Stimulated activated effector memory CD8-positive, alpha-beta T cell treated with anti-CD3 and anti-CD28 coated beads, Interleukin-12 subunit alpha, Interleukin-12 subunit beta, amount 100 ng/mL, for 72 hours (primary cell): Measurements from ENCODE around the gene TSG101.

ENCODE experiments used
- ATAC-seq: fragments of 150-1000 bp; cut with Tn5 transposase; 2 replicates; pipeline ENCODE4 v1.10.0; 2021
- DNase-seq, 2 donors: peaks; one replicate each; pipeline ENCODE4 v3.0.0; 2021 to 2022; ENCODE audit warnings: low spot score in 2 of 2
- H3K27ac Mint-ChIP-seq: one replicate; pipeline ENCODE4 v1.8.0; 2022; ENCODE audit warnings: mild to moderate bottlenecking, mixed read lengths
- H3K36me3 Mint-ChIP-seq: one replicate; pipeline ENCODE4 v1.8.0; 2022; ENCODE audit warnings: mild to moderate bottlenecking, mixed read lengths
- H3K4me1 Mint-ChIP-seq: one replicate; pipeline ENCODE4 v1.8.0; 2022; ENCODE audit warnings: mixed read lengths
- H3K4me3 Mint-ChIP-seq: one replicate; pipeline ENCODE4 v1.8.0; 2022; ENCODE audit warnings: mild to moderate bottlenecking, mixed read lengths
- H3K9me3 Mint-ChIP-seq: one replicate; pipeline ENCODE4 v1.8.0; 2022; ENCODE audit warnings: mixed read lengths

The TSG101 gene

GRCh38 chr11:18526521-18527296 lies at the start of gene TSG101:
TSS of gene TSG101 (minus strand) at chr11:18526942. CDS start at chr11:18526816, 126 bp downstream.
- Mint-ChIP-seq H3K4me1 (peaks cover 31% of the 10 kb centered on the region), H3K36me3 (peaks cover 69% of the 10 kb centered on the region), H3K27ac (peak within 1 kb of the TSS; percentile 100), H3K9me3 (no peaks in the 10 kb centered on the region), H3K4me3 (peak within 1 kb of the TSS; percentile 99)
- peak; percentile 91 to 99 for DNase-seq
- peak; percentile 95 for ATAC-seq

GRCh38 chr11:18575361-18575760 lies 48.6 kb upstream of the TSG101 start:
- Mint-ChIP-seq H3K4me1 (peaks cover 25% of the 10 kb centered on the region), H3K36me3 (peaks cover 83% of the 10 kb centered on the region), H3K4me3 (no peak overlapping the region), H3K9me3 (no peaks in the 10 kb centered on the region), H3K27ac (peak overlapping the region; percentile 50)
- DNase-seq = no peak
- no peak for ATAC-seq

GRCh38 chr11:18567081-18567480 lies 40.3 kb upstream of the TSG101 start:
- DNase-seq (no peak), ATAC-seq (no peak)
- H3K27ac Mint-ChIP-seq = peak overlapping the region; percentile 60
- H3K36me3 Mint-ChIP-seq = peaks cover 82% of the 10 kb centered on the region
- no peaks in the 10 kb centered on the region for H3K9me3 Mint-ChIP-seq
- no peak overlapping the region for H3K4me3 Mint-ChIP-seq
- H3K4me1 Mint-ChIP-seq = peaks cover 6% of the 10 kb centered on the region

GRCh38 chr11:18566406-18566805 lies 39.7 kb upstream of the TSG101 start:
- no peak for DNase-seq

GRCh38 chr11:18564149-18564548 lies 37.4 kb upstream of the TSG101 start:
- no peaks in the 10 kb centered on the region for H3K9me3 Mint-ChIP-seq
- H3K36me3 Mint-ChIP-seq = peaks cover 82% of the 10 kb centered on the region
- no peak for DNase-seq
- H3K27ac Mint-ChIP-seq = no peak overlapping the region
- H3K4me1 Mint-ChIP-seq = no peaks in the 10 kb centered on the region
- ATAC-seq = no peak
- H3K4me3 Mint-ChIP-seq = no peak overlapping the region

More at GRCh38 chr11:18566406-18566805, 39.7 kb upstream of the TSG101 start:
- no peaks in the 10 kb centered on the region for H3K9me3 Mint-ChIP-seq
- ATAC-seq = no peak
- H3K4me1 Mint-ChIP-seq = peaks cover 3% of the 10 kb centered on the region
- peaks cover 82% of the 10 kb centered on the region for H3K36me3 Mint-ChIP-seq
- H3K4me3 Mint-ChIP-seq = no peak overlapping the region
- no peak overlapping the region for H3K27ac Mint-ChIP-seq

GRCh38 chr11:18563090-18563730 lies 36.5 kb upstream of the TSG101 start:
- H3K9me3 Mint-ChIP-seq = no peaks in the 10 kb centered on the region
- ATAC-seq (no peak), DNase-seq (no peak)
- H3K36me3 Mint-ChIP-seq = peaks cover 89% of the 10 kb centered on the region
- no peak overlapping the region for H3K4me3 Mint-ChIP-seq
- H3K4me1 Mint-ChIP-seq = no peaks in the 10 kb centered on the region
- no peak overlapping the region for H3K27ac Mint-ChIP-seq

- no peak overlapping the region for H3K4me3 Mint-ChIP-seq
- H3K36me3 Mint-ChIP-seq = peaks cover 52% of the 10 kb centered on the region
- ATAC-seq (no peak), DNase-seq (no peak)
- no peak overlapping the region for H3K27ac Mint-ChIP-seq
- no peaks in the 10 kb centered on the region for H3K9me3 Mint-ChIP-seq
- no peaks in the 10 kb centered on the region for H3K4me1 Mint-ChIP-seq
Measured at GRCh38 chr11:18548001-18548400, 21.3 kb upstream of the TSG101 start.

GRCh38 chr11:18540207-18541009 lies 13.7 kb upstream of the TSG101 start:
- DNase-seq (no peak), ATAC-seq (no peak)
- Mint-ChIP-seq H3K36me3 (peaks cover 73% of the 10 kb centered on the region), H3K9me3 (no peaks in the 10 kb centered on the region), H3K4me3 (no peak overlapping the region), H3K4me1 (no peaks in the 10 kb centered on the region), H3K27ac (no peak overlapping the region)

- Mint-ChIP-seq H3K36me3 (peaks cover 72% of the 10 kb centered on the region), H3K9me3 (no peaks in the 10 kb centered on the region), H3K4me3 (no peak overlapping the region), H3K27ac (no peak overlapping the region), H3K4me1 (no peaks in the 10 kb centered on the region)
- no peak for DNase-seq
- no peak for ATAC-seq
Measured at GRCh38 chr11:18536209-18536608, 9.5 kb upstream of the TSG101 start.

GRCh38 chr11:18534245-18534644 lies 7.5 kb upstream of the TSG101 start:
- Mint-ChIP-seq H3K36me3 (peaks cover 75% of the 10 kb centered on the region), H3K27ac (no peak overlapping the region), H3K4me1 (no peaks in the 10 kb centered on the region), H3K4me3 (no peak overlapping the region), H3K9me3 (no peaks in the 10 kb centered on the region)
- no peak for ATAC-seq
- DNase-seq = no peak

- Mint-ChIP-seq H3K4me3 (no peak overlapping the region), H3K4me1 (no peaks in the 10 kb centered on the region), H3K36me3 (peaks cover 73% of the 10 kb centered on the region), H3K27ac (no peak overlapping the region), H3K9me3 (no peaks in the 10 kb centered on the region)
- DNase-seq (no peak), ATAC-seq (no peak)
Measured at GRCh38 chr11:18533365-18533764, 6.6 kb upstream of the TSG101 start.

- ATAC-seq (no peak), DNase-seq (no peak)
- peak overlapping the region; percentile 99 for H3K4me3 Mint-ChIP-seq
- H3K27ac Mint-ChIP-seq = peak overlapping the region; percentile 100
- no peaks in the 10 kb centered on the region for H3K9me3 Mint-ChIP-seq
- peaks cover 71% of the 10 kb centered on the region for H3K36me3 Mint-ChIP-seq
- H3K4me1 Mint-ChIP-seq = peaks cover 22% of the 10 kb centered on the region
Measured at GRCh38 chr11:18527512-18527911, 770 bp upstream of the TSG101 start.

- peaks cover 32% of the 10 kb centered on the region for H3K4me1 Mint-ChIP-seq
- peak overlapping the region; percentile 100 for H3K27ac Mint-ChIP-seq
- peak overlapping the region; percentile 99 for H3K4me3 Mint-ChIP-seq
- H3K9me3 Mint-ChIP-seq = no peaks in the 10 kb centered on the region
- DNase-seq (no peak), ATAC-seq (no peak)
- peaks cover 64% of the 10 kb centered on the region for H3K36me3 Mint-ChIP-seq
Measured at GRCh38 chr11:18526130-18526520, 617 bp downstream of the TSG101 start.

GRCh38 chr11:18524248-18524647 lies 2.5 kb downstream of the TSG101 start:
- Mint-ChIP-seq H3K4me1 (peaks cover 32% of the 10 kb centered on the region), H3K9me3 (no peaks in the 10 kb centered on the region), H3K4me3 (no peak overlapping the region), H3K27ac (peak overlapping the region; percentile 57), H3K36me3 (peaks cover 67% of the 10 kb centered on the region)
- ATAC-seq (no peak), DNase-seq (no peak)

- H3K4me3 Mint-ChIP-seq = no peak overlapping the region
- no peak for DNase-seq
- H3K9me3 Mint-ChIP-seq = no peaks in the 10 kb centered on the region
- H3K4me1 Mint-ChIP-seq = peaks cover 32% of the 10 kb centered on the region
- H3K27ac Mint-ChIP-seq = peak overlapping the region; percentile 46
- peaks cover 71% of the 10 kb centered on the region for H3K36me3 Mint-ChIP-seq
- ATAC-seq = no peak
Measured at GRCh38 chr11:18523084-18523483, 3.7 kb downstream of the TSG101 start.
